NCI-H128 (cell line): ENCODE data around the gene SLC6A17.

ENCODE experiments used
- DNase-seq: peaks from one replicate; lab custom pipeline; 2025; ENCODE audit not compliant: unreplicated experiment; lab: John Stamatoyannopoulos, UW

SLC6A17 gene

DNA sequence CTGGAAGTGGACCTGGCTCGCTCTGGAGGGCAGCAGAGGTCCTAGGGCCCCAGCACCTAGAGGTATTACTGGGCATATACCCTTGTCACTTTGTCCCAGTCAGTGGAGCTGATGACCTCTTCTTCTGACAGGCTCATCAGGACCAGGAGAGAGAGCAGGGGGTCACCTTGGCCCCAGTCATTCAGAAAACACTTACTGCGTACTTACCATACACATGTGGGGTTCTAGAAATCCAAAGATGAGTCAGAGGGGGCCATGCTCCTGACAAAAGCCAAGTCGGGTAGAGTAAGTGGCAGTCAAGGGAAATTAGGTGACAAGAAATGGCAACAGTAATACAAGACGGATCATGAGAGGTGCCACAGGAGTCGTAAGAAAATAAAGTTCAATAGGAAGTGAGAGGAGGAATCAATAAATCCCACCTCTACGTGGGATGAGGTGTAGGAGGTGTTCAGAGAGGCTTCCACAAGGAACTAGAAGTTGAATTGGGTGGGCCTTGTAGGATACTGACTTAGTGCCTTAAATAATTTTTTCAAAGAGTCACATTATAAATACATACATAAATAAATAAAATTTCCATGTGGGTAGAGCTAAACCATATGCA lies 66.7 kb downstream of the SLC6A17 start:
- DNase-seq, result no peak

- DNase-seq, result no peak
Observed at GRCh38 chr1:110218137-110218536, 67.8 kb downstream of the SLC6A17 start.

DNA sequence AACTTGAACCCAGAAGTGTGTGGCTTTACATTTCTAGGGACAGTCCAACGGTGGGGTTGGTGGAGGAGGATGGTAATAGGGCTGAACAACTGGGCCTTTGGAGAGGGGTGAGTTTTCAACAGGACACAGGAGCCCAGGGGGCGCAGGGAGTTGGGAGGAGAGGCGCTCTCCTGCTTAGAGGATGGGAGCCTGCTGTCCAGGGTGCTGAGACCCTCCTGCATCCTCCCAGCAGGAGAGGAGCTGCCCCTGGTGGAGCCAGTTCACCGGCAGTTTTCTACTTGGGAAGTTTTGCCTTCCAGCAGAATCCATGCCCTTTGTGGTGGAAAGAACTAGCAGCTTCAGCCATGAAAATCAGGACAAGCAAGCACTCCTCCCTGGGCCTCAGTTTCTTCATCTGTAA lies 68.4 kb downstream of the SLC6A17 start:
- DNase-seq, result no peak

DNA sequence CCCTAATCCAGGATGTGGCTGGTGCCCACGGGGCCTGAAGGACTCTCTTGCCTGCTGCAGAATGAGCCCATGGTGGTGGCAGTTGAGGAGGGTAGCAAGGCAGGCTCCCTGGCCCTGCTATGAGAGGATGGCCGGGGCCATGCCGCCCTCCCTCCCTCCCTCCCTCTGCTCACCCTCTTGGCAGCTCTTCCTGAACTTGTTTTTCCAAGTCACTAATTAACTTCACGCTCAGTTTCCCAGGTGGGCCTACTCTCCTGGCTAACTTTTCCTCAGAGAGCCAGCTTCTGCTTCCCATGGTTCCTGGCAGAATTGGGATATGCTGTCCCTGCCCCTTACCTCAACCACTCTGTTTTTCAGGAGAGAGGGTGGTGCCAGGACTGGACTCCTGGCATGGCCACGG lies 70.0 kb downstream of the SLC6A17 start:
- DNase-seq, result no peak

DNA sequence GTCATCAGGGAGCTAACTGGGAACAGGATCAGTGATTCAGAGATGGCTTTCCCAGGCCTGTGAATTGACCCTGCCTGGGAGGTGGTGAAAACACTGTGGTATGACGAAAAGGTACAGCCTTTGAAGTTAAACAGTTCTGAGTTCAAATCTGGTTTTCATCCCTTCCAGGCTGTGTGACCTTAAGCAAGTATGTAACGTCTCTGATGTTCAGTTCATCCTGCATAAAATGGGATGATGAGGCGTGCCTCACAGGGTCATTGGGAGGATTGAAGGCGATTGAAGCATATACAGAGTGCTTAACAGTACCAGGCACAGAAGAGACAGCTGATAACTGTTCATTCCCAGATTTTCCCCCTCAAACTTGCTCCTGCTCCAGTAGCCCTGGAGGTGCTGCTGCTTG lies 70.8 kb downstream of the SLC6A17 start:
- DNase-seq, result no peak

DNA sequence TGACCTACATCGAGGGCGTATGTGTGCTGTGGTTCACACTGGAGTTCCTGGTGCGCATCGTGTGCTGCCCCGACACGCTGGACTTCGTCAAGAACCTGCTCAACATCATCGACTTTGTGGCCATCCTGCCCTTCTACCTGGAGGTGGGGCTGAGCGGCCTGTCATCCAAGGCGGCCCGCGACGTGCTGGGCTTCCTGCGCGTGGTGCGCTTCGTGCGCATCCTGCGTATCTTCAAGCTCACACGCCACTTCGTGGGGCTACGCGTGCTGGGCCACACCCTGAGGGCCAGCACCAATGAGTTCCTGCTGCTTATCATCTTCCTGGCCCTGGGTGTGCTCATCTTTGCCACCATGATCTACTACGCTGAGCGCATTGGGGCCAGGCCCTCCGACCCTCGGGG lies 72.8 kb downstream of the SLC6A17 start:
- DNase-seq, result no peak

DNA sequence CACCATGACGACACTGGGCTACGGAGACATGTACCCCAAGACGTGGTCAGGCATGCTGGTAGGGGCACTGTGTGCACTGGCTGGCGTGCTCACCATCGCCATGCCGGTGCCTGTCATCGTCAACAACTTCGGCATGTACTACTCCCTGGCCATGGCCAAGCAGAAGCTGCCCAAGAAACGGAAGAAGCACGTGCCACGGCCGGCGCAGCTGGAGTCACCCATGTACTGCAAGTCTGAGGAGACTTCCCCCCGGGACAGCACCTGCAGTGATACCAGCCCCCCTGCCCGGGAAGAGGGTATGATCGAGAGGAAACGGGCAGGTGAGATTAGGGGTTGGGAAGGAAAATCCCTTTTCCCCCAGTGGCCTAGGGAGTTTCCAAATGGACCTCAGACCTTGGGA lies 73.3 kb downstream of the SLC6A17 start:
- DNase-seq, result no peak

DNA sequence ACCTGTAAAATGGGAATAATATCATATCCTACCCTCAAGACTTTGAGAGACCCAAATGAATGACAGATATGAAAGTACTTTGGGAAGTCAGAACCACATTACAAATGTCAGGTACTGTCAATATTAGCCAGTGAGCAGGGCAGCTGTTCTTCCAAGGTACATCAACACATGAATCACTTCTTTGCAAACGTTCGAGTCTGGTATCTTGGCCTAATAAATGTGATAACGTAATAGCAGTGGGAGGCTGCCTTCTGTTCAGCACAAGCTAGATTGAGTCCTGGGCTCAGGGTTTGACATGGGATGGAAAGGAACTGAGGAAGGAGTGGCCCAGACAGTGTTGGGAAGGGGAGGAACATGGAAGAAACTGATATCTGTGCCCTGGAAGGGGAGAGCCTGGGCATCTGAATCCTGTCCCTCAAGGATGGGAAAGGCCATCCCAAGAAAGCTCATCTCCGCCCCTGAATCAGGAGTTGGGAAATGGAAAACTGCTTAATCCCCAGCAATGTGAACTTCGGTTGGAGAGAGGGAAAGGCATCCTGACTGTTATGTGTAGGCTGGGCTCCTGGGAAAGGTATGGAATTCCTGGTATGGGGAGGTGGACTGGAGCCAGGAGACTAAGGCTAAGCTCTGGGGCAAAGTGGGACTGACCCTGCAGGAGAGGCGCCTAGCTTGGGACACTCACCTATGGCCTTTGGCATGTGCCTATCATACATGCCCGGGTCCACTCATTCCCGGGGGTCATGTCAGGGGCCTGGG lies 74.1 kb downstream of the SLC6A17 start:
- no peak for DNase-seq

GRCh38 chr1:110225212-110225611 lies 74.9 kb downstream of the SLC6A17 start:
- DNase-seq, result no peak

- DNase-seq, result no peak
Observed at GRCh38 chr1:110225756-110226404, 75.6 kb downstream of the SLC6A17 start.

- DNase-seq, result no peak
Observed at GRCh38 chr1:110227774-110228173, 77.5 kb downstream of the SLC6A17 start.

- no peak for DNase-seq
Observed at GRCh38 chr1:110228381-110228780, 78.1 kb downstream of the SLC6A17 start.

DNA sequence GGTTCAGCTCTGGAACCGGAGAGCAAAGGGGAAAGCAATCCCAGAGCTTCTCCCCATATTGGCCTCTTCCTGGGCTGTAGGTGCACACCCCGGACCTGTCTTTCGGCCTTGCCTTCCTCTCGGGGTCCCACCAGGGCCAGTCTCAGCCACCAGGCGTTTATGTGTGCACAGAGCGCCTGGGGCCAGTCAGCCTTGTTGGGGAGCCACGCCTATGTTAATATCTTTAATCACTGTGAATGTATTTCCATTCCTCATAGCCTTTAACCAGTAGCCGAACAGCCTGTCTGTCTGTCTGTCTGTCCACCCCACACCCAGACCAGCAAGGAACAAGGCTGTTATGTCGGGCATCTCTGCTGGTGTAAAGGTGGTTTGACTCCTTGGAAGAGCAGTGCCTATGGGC lies 78.6 kb downstream of the SLC6A17 start:
- no peak for DNase-seq

GRCh38 chr1:110229348-110230001 lies 79.2 kb downstream of the SLC6A17 start:
- DNase-seq, result no peak

- no peak for DNase-seq
Observed at GRCh38 chr1:110230381-110231199, 80.3 kb downstream of the SLC6A17 start.

- no peak for DNase-seq
Observed at GRCh38 chr1:110233861-110234260, 83.6 kb downstream of the SLC6A17 start.

- no peak for DNase-seq
Observed at GRCh38 chr1:110234691-110235090, 84.4 kb downstream of the SLC6A17 start.

- no peak for DNase-seq
Observed at GRCh38 chr1:110235181-110235833, 85.0 kb downstream of the SLC6A17 start.

GRCh38 chr1:110235834-110236682 lies 85.8 kb downstream of the SLC6A17 start:
- DNase-seq, result no peak
